Ovary (tissue), 3 donors: ENCODE results near the gene IFITM10.

Experiments
- EP300 ChIP-seq: sonication (generic); formaldehyde crosslinking; IDR thresholded peaks from one replicate; pipeline ENCODE4 v1.6.1; 2017; ENCODE audit warnings: antibody characterized with exemption
- POLR2A ChIP-seq: fragments of 450-650 bp; IDR thresholded peaks from one replicate; pipeline ENCODE4 v1.6.1; 2017; ENCODE audit warnings: antibody characterized with exemption, mild to moderate bottlenecking, moderate library complexity
- TF ChIP-seq, protein P1 (sequence below), 3 donors: fragments of 450-650 bp in 2 of 3; fragments of 200-600 bp in 1 of 3; IDR thresholded peaks; one replicate each; pipeline versions ENCODE4 v1.5.1 to v1.8.0; 2016 to 2022; ENCODE audit warnings: antibody characterized with exemption in 3 of 3, mild to moderate bottlenecking in 1 of 3
- donor health status: DM: no; HTN: no; CAD: no.

DNA sequence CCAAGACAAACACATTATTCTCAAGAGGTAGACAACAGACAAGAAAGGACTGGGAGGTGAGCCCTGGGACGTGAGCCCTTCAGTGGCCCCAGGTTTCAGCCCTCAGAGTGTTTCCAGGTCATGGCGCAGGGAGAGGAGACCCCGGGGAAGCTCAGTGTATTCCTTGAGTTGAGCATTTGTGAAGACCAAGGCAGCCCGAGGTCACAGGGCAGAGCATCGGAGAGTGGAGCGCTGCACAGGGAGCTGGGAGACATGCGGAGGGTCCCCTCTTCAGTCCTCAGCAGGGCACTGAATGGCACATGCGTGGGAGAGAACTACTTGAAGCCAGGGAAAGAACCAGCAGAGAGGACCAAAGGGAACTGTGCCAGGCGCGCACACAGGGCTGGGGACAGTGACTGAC lies 41.7 kb downstream of the IFITM10 start:
- TF ChIP-seq, protein P1, sequence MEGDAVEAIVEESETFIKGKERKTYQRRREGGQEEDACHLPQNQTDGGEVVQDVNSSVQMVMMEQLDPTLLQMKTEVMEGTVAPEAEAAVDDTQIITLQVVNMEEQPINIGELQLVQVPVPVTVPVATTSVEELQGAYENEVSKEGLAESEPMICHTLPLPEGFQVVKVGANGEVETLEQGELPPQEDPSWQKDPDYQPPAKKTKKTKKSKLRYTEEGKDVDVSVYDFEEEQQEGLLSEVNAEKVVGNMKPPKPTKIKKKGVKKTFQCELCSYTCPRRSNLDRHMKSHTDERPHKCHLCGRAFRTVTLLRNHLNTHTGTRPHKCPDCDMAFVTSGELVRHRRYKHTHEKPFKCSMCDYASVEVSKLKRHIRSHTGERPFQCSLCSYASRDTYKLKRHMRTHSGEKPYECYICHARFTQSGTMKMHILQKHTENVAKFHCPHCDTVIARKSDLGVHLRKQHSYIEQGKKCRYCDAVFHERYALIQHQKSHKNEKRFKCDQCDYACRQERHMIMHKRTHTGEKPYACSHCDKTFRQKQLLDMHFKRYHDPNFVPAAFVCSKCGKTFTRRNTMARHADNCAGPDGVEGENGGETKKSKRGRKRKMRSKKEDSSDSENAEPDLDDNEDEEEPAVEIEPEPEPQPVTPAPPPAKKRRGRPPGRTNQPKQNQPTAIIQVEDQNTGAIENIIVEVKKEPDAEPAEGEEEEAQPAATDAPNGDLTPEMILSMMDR (IDR thresholded peaks at IDR 0.05) = no peak
- TF ChIP-seq POLR2A = no peak
- TF ChIP-seq EP300 = no peak
